Activated T-cell treated with anti-CD3 and anti-CD28 coated beads, Interleukin-2, amount 50 U/mL, for 4 hours (primary cell): ENCODE data around the gene MYO15B. TPM values are rescaled to one million over a fixed set of nuclear protein-coding genes. Genes with fewer than 3 reads are reported as not detected.

Experiments
- ATAC-seq, 2 donors: fragments of 200-7000 bp; cut with Tn5 transposase; one replicate each; pipeline ENCODE4 v1.10.0; 2021
- DNase-seq: peaks from one replicate; pipeline ENCODE4 v3.0.0-alpha.2; 2020
- H3K27me3 Mint-ChIP-seq: one replicate; pipeline ENCODE4 v1.8.0; 2021; ENCODE audit warnings: low read depth, mixed read lengths
- H3K36me3 Mint-ChIP-seq: one replicate; pipeline ENCODE4 v1.8.0; 2022; ENCODE audit warnings: mixed read lengths; ENCODE audit not compliant: insufficient read depth
- H3K4me1 Mint-ChIP-seq: one replicate; pipeline ENCODE4 v1.8.0; 2021; ENCODE audit warnings: low read depth, mixed read lengths
- H3K4me3 Mint-ChIP-seq: one replicate; pipeline ENCODE4 v1.8.0; 2021; ENCODE audit warnings: mild to moderate bottlenecking, moderate library complexity, mixed read lengths
- H3K9me3 Mint-ChIP-seq: one replicate; pipeline ENCODE4 v1.8.0; 2021; ENCODE audit warnings: mixed read lengths
- total RNA-seq, 3 donors: library from RNA; stranded (reverse); gene quantifications; one replicate each; pipeline ENCODE4 v1.2.1, GENCODE V29; 2021

The MYO15B gene
- total RNA-seq, 3 donors from 2014 or later: 9.3 to 29.6 (median 14.0) TPM

- Mint-ChIP-seq H3K4me1 (no peaks in the 10 kb centered on the region), H3K36me3 (peaks cover 12% of the 10 kb centered on the region), H3K27me3 (no peaks in the 10 kb centered on the region), H3K4me3 (no peak overlapping the region), H3K9me3 (no peaks in the 10 kb centered on the region)
- no peak for DNase-seq
- ATAC-seq: no peak
Observed at GRCh38 chr17:75566834-75567233, 20.8 kb upstream of the MYO15B start.

GRCh38 chr17:75568412-75569255 lies 19.0 kb upstream of the MYO15B start:
- Mint-ChIP-seq H3K36me3 (peaks cover 8% of the 10 kb centered on the region), H3K27me3 (no peaks in the 10 kb centered on the region), H3K4me3 (no peak overlapping the region), H3K9me3 (no peaks in the 10 kb centered on the region), H3K4me1 (no peaks in the 10 kb centered on the region)
- no peak for ATAC-seq
- DNase-seq: no peak

GRCh38 chr17:75570034-75570676 lies 17.4 kb upstream of the MYO15B start:
- ATAC-seq (no peak), DNase-seq (no peak)
- Mint-ChIP-seq H3K9me3 (no peaks in the 10 kb centered on the region), H3K4me1 (no peaks in the 10 kb centered on the region), H3K4me3 (no peak overlapping the region), H3K27me3 (no peaks in the 10 kb centered on the region), H3K36me3 (peaks cover 8% of the 10 kb centered on the region)

GRCh38 chr17:75570772-75571171 lies 16.8 kb upstream of the MYO15B start:
- no peak overlapping the region for H3K4me3 Mint-ChIP-seq
- no peaks in the 10 kb centered on the region for H3K9me3 Mint-ChIP-seq
- H3K27me3 Mint-ChIP-seq: no peaks in the 10 kb centered on the region
- ATAC-seq: no peak
- no peak for DNase-seq
- H3K4me1 Mint-ChIP-seq: no peaks in the 10 kb centered on the region
- H3K36me3 Mint-ChIP-seq: peaks cover 8% of the 10 kb centered on the region

GRCh38 chr17:75571197-75571884 lies 16.3 kb upstream of the MYO15B start:
- H3K4me1 Mint-ChIP-seq: no peaks in the 10 kb centered on the region
- no peaks in the 10 kb centered on the region for H3K27me3 Mint-ChIP-seq
- DNase-seq (no peak), ATAC-seq (peak in 1 of 2 donors; percentile 32)
- no peak overlapping the region for H3K4me3 Mint-ChIP-seq
- no peaks in the 10 kb centered on the region for H3K9me3 Mint-ChIP-seq
- H3K36me3 Mint-ChIP-seq: peaks cover 6% of the 10 kb centered on the region

- peaks cover under 1% of the 10 kb centered on the region for H3K36me3 Mint-ChIP-seq
- no peaks in the 10 kb centered on the region for H3K9me3 Mint-ChIP-seq
- no peaks in the 10 kb centered on the region for H3K27me3 Mint-ChIP-seq
- H3K4me3 Mint-ChIP-seq: no peak overlapping the region
- no peak for DNase-seq
- no peak for ATAC-seq
- no peaks in the 10 kb centered on the region for H3K4me1 Mint-ChIP-seq
Observed at GRCh38 chr17:75571885-75572215, 15.8 kb upstream of the MYO15B start.

- no peak for ATAC-seq
- Mint-ChIP-seq H3K36me3 (no peaks in the 10 kb centered on the region), H3K4me3 (no peak overlapping the region), H3K9me3 (no peaks in the 10 kb centered on the region), H3K4me1 (no peaks in the 10 kb centered on the region), H3K27me3 (no peaks in the 10 kb centered on the region)
- DNase-seq: no peak
Observed at GRCh38 chr17:75572713-75573539, 14.7 kb upstream of the MYO15B start.

- Mint-ChIP-seq H3K27me3 (no peaks in the 10 kb centered on the region), H3K9me3 (no peaks in the 10 kb centered on the region), H3K4me1 (no peaks in the 10 kb centered on the region), H3K36me3 (no peaks in the 10 kb centered on the region), H3K4me3 (no peak overlapping the region)
- ATAC-seq (no peak), DNase-seq (no peak)
Observed at GRCh38 chr17:75573540-75573957, 14.1 kb upstream of the MYO15B start.

- Mint-ChIP-seq H3K9me3 (no peaks in the 10 kb centered on the region), H3K36me3 (no peaks in the 10 kb centered on the region)
Observed at GRCh38 chr17:75573994-75574393, 13.6 kb upstream of the MYO15B start.

GRCh38 chr17:75574404-75575036 lies 13.1 kb upstream of the MYO15B start:
- no peaks in the 10 kb centered on the region for H3K4me1 Mint-ChIP-seq
- no peak overlapping the region for H3K4me3 Mint-ChIP-seq
- H3K9me3 Mint-ChIP-seq: no peaks in the 10 kb centered on the region
- H3K36me3 Mint-ChIP-seq: no peaks in the 10 kb centered on the region
- no peaks in the 10 kb centered on the region for H3K27me3 Mint-ChIP-seq
- ATAC-seq: no peak
- DNase-seq: no peak

More at GRCh38 chr17:75573994-75574393, 13.6 kb upstream of the MYO15B start:
- ATAC-seq: no peak
- Mint-ChIP-seq H3K4me3 (no peak overlapping the region), H3K27me3 (no peaks in the 10 kb centered on the region), H3K4me1 (no peaks in the 10 kb centered on the region)
- DNase-seq: no peak

- Mint-ChIP-seq H3K36me3 (no peaks in the 10 kb centered on the region), H3K4me1 (no peaks in the 10 kb centered on the region), H3K9me3 (no peaks in the 10 kb centered on the region), H3K27me3 (no peaks in the 10 kb centered on the region), H3K4me3 (no peak overlapping the region)
- ATAC-seq (no peak), DNase-seq (no peak)
Observed at GRCh38 chr17:75575197-75575596, 12.4 kb upstream of the MYO15B start.

GRCh38 chr17:75575728-75576127 lies 11.9 kb upstream of the MYO15B start:
- Mint-ChIP-seq H3K27me3 (no peaks in the 10 kb centered on the region), H3K4me1 (no peaks in the 10 kb centered on the region), H3K9me3 (no peaks in the 10 kb centered on the region), H3K4me3 (no peak overlapping the region), H3K36me3 (no peaks in the 10 kb centered on the region)
- ATAC-seq (no peak), DNase-seq (no peak)

- DNase-seq: no peak
- H3K27me3 Mint-ChIP-seq: peaks cover 2% of the 10 kb centered on the region
- H3K36me3 Mint-ChIP-seq: no peaks in the 10 kb centered on the region
- no peak overlapping the region for H3K4me3 Mint-ChIP-seq
- H3K9me3 Mint-ChIP-seq: peaks cover 3% of the 10 kb centered on the region
- ATAC-seq: no peak
- peaks cover 5% of the 10 kb centered on the region for H3K4me1 Mint-ChIP-seq
Observed at GRCh38 chr17:75576661-75577060, 10.9 kb upstream of the MYO15B start.
